Hematopoietic multipotent progenitor cell treated with erythropoietin and hydrocortisone succinate and interleukin-3 and kit ligand, for 17 days (in vitro differentiated cells): ENCODE results near the gene C1orf122.

Source experiments
- DNase-seq: peaks from one replicate; pipeline ENCODE4 v3.0.0-alpha.2; 2015; ENCODE audit warnings: low spot score

Gene C1orf122

DNA sequence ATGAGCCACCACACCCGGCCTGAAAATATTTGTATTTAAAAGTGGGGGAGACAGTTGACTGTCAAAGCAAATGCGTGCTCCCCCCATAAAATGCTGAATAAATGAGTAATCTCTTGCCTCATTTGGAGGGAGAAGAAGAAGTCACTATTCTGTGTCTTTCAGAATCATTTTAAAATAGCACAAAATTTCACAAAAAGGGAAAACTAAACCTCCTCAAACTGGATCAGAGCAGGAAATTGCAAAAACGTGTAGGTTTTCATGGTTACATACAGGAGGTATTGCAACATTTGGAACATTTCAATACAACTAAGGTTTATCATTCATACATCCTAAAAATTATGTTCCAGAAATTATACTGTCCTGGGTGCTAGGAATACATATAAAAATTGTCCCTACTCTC, 38.2 kb downstream of the C1orf122 start:
- DNase-seq = no peak

- DNase-seq = no peak
Observed at GRCh38 chr1:37846647-37847339, 39.2 kb downstream of the C1orf122 start.

GRCh38 chr1:37849480-37849879, 41.9 kb downstream of the C1orf122 start:
- DNase-seq = no peak

DNA sequence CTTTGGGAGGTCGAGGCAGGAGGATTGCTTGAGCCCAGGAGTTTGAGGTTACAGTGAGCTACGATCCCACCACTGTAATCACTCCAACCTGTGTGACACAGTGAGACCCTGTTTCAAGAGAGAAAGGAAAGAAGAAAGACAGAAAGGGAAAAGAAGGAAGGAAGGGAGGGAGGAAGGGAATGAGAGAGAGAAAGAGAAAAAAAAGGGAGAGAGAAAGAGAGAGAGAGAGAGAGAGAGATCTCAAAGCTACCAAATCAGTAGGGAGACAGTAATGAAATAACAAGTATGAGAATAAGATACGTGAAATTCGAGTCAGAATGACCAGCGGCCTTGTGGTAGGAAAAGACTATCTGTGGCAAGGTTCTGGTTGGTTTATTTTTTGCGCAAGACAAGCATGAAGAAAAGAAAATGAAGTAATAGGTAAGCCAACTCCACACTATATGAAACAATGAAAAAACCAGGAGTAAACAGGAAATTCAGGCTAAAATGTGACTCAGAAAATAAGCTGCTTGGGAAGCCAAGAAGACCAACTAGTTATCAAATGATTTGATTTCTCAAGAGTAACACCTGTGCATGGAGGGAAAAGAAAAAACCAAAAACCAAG, 42.9 kb downstream of the C1orf122 start:
- no peak for DNase-seq

DNA sequence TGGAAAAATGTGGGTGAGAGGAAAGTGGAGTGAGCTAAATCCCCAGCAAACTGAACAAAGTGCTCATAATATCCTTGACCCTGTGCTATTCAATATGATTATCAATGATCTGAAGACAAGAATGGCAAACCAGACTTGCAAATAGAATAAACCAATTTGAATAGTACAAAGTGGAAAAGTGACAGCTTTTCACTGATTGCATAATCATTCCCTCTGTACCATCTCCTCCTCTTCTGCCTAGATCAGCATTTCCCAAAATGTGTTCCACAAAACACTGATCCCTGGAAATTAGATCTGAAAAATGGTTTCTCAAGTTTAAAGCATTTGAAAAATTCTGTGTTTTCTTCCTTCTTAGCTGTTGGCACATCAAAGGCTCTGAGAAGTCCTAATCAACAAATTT, 43.7 kb downstream of the C1orf122 start:
- no peak for DNase-seq

DNA sequence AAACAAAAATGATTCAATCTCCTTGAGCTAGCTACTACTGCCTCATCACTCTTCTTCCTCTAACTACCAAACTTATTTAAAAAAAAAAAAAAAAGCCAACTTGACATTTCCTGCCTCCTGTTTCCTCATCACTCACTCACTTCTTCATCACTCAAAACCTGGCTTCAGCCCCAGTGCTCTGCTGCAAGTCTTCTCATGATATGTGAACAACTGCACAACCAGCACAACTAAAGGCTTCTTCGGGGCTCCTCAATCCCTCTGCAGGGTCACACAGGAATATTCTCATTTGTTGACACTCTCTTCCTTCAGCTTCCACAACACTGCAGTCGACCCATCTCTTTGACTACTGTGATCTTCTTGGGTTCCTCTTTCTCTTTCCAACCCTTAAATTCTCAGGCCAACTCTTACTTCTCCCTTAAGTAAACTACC, 44.2 kb downstream of the C1orf122 start:
- DNase-seq = no peak

GRCh38 chr1:37853157-37853556, 45.6 kb downstream of the C1orf122 start:
- DNase-seq = no peak

DNA sequence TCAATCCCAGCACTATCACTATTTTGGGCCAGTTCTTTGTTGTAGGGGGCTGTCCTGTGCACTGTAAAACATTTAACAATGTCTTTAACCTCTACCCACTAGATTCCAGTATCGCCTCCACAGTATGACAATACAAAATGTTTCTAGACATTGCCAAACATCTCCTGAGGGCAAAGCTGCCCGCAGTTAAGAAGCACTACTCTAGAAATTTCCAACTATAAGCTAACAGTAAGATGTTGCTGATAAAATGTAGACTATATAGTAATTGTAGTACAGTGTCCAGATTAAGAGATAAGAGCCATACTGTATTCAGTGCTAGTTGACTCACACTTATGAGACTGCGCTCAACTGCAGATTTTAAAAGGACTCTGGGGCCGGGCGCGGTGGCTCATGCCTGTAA, 46.8 kb downstream of the C1orf122 start:
- no peak for DNase-seq
